CD14-positive monocyte (primary cell): ENCODE measurements around the gene POLE2. TPM values are rescaled to one million over a fixed set of nuclear protein-coding genes. Genes with fewer than 3 reads are reported as not detected.
"Not testable (repeated sequence)": the region's sequence is repeated elsewhere in the genome, so short reads cannot be mapped to it uniquely, and the experiment has no call there.

ENCODE experiments used
- DNase-seq, 3 donors: peaks; one replicate each; pipeline ENCODE4 v3.0.0-alpha.2; 2011 to 2022
- H2AFZ ChIP-seq: 2 replicates; pipeline ENCODE4 v1.6.0; 2012; ENCODE audit warnings: mild to moderate bottlenecking, low read depth, low read length, inconsistent platforms; ENCODE audit not compliant: insufficient read depth, poor library complexity, severe bottlenecking
- H3K27ac ChIP-seq, 2 donors: 1 replicate in 1 of 2; 2 replicates in 1 of 2; pipeline ENCODE4 v1.5.1; 2012 to 2013; ENCODE audit warnings: low read length in 2 of 2, control low read depth in 1 of 2, inconsistent platforms in 1 of 2, low read depth in 1 of 2, mild to moderate bottlenecking in 1 of 2
- H3K27me3 ChIP-seq, 2 donors: one replicate each; pipeline versions ENCODE4 v1.6.0 to v1.6.1; 2011 to 2013; ENCODE audit warnings: low read length in 2 of 2; ENCODE audit not compliant: control insufficient read depth in 2 of 2, insufficient read depth in 2 of 2
- H3K36me3 ChIP-seq, 2 donors: replicated peaks in 1 of 2; 1 replicate in 1 of 2; 2 replicates in 1 of 2; pipeline versions ENCODE4 v1.5.1 to v1.6.1; 2012 to 2013; ENCODE audit warnings: low read length in 2 of 2, control low read depth in 1 of 2, inconsistent platforms in 1 of 2, mild to moderate bottlenecking in 1 of 2; ENCODE audit not compliant: insufficient read depth in 2 of 2, control insufficient read depth in 1 of 2
- H3K4me1 ChIP-seq, 2 donors: 1 replicate in 1 of 2; 2 replicates in 1 of 2; pipeline versions ENCODE4 v1.5.1 to v1.6.1; 2012 to 2013; ENCODE audit warnings: low read length in 2 of 2, control low read depth in 1 of 2, inconsistent platforms in 1 of 2, mild to moderate bottlenecking in 1 of 2, moderate library complexity in 1 of 2; ENCODE audit not compliant: insufficient read depth in 2 of 2, control insufficient read depth in 1 of 2
- H3K4me2 ChIP-seq: replicated peaks from 2 replicates; pipeline ENCODE3; 2012; ENCODE audit warnings: low read length, moderate library complexity, mild to moderate bottlenecking; ENCODE audit not compliant: poor library complexity, severe bottlenecking; ENCODE audit errors: extremely low read depth
- H3K4me3 ChIP-seq, 3 experiments: fragments of 200-600 bp in 1 of 3; sonication (generic) in 1 of 3; replicated peaks in 1 of 3; 1 replicate in 2 of 3; 2 replicates in 1 of 3; pipeline ENCODE4 v1.5.1; 2011 to 2013; ENCODE audit warnings: low read length in 3 of 3, mild to moderate bottlenecking in 3 of 3, control low read depth in 2 of 3, low read depth in 2 of 3, inconsistent platforms in 1 of 3, moderate library complexity in 1 of 3
- H3K79me2 ChIP-seq: 2 replicates; pipeline ENCODE4 v1.6.0; 2012; ENCODE audit warnings: mild to moderate bottlenecking, control low read depth, inconsistent platforms, low read length, moderate library complexity; ENCODE audit not compliant: insufficient read depth
- H3K9ac ChIP-seq: 2 replicates; pipeline ENCODE4 v1.6.0; 2017; ENCODE audit warnings: low read length, mild to moderate bottlenecking; ENCODE audit not compliant: insufficient read depth, poor library complexity, severe bottlenecking
- H3K9me3 ChIP-seq, 2 donors: replicated peaks in 1 of 2; 1 replicate in 1 of 2; 2 replicates in 1 of 2; pipeline versions ENCODE4 v1.5.1 to v1.6.1; 2012 to 2013; ENCODE audit warnings: low read length in 2 of 2, control low read depth in 1 of 2; ENCODE audit not compliant: control insufficient read depth in 1 of 2, insufficient read depth in 1 of 2
- H4K20me1 ChIP-seq: 2 replicates; pipeline ENCODE4 v1.6.0; 2012; ENCODE audit warnings: mild to moderate bottlenecking, low read length, control low read depth, moderate library complexity; ENCODE audit not compliant: insufficient read depth
- H3K27ac Mint-ChIP-seq, 7 donors: one replicate each; pipeline ENCODE4 v1.8.0; 2020; ENCODE audit warnings: mild to moderate bottlenecking in 7 of 7, mixed read lengths in 7 of 7, moderate library complexity in 6 of 7, inconsistent platforms in 2 of 7
- H3K27me3 Mint-ChIP-seq, 3 donors: one replicate each; pipeline ENCODE4 v1.8.0; 2021 to 2022; ENCODE audit warnings: low read depth in 3 of 3, mild to moderate bottlenecking in 3 of 3, mixed read lengths in 3 of 3, moderate library complexity in 3 of 3, inconsistent platforms in 1 of 3
- H3K36me3 Mint-ChIP-seq, 2 donors: one replicate each; pipeline ENCODE4 v1.8.0; 2020; ENCODE audit warnings: mixed read lengths in 2 of 2, inconsistent platforms in 1 of 2, mild to moderate bottlenecking in 1 of 2
- H3K4me1 Mint-ChIP-seq: one replicate; pipeline ENCODE4 v1.8.0; 2020; ENCODE audit warnings: mild to moderate bottlenecking, mixed read lengths
- H3K4me3 Mint-ChIP-seq, 2 donors: one replicate each; pipeline ENCODE4 v1.8.0; 2020; ENCODE audit warnings: mild to moderate bottlenecking in 2 of 2, mixed read lengths in 2 of 2, moderate library complexity in 1 of 2
- H3K9me3 Mint-ChIP-seq, 7 donors: one replicate each; pipeline ENCODE4 v1.8.0; 2020 to 2022; ENCODE audit warnings: mixed read lengths in 7 of 7, mild to moderate bottlenecking in 6 of 7, moderate library complexity in 6 of 7, inconsistent platforms in 2 of 7
- CTCF ChIP-seq: fragments of 200-600 bp; IDR thresholded peaks from one replicate; pipeline ENCODE4 v1.8.0; 2022; ENCODE audit warnings: antibody characterized with exemption, mild to moderate bottlenecking
- whole genome bisulfite sequencing: methylation state at CpG from one replicate; pipeline ENCODE4 v1.1.5; 2013; ENCODE audit warnings: missing lambda C conversion rate; ENCODE audit not compliant: insufficient coverage; 5-methylcytosine and 5-hydroxymethylcytosine counted together
- intact Hi-C, 2 donors: fragments of 100-400 bp; cut with micrococcal nuclease; formaldehyde crosslinking; loops; one replicate each; pipeline versions ENCODE4 v1.15.0 to v1.15.1; 2023
- polyA plus RNA-seq, 3 donors: library from polyadenylated mRNA; depleted of rRNA in 1 of 3; unstranded in 2 of 3; stranded (reverse) in 1 of 3; fragments of 300-500 nt in 2 of 3; fragments of >200 nt in 1 of 3; fragmentation: Illumina TruSeq in 2 of 3; gene quantifications; 1 replicate in 2 of 3; 2 replicates in 1 of 3; pipeline ENCODE4 v1.2.3, GENCODE V29; 2012 to 2021

The POLE2 gene
- polyA plus RNA-seq, 3 donors: 0.18 to 0.57 (median 0.47) TPM

- Histone ChIP-seq H3K27ac (peak overlapping the region in 1 of 2 donors; percentile 13), H2AFZ (peak overlapping the region; percentile 49), H3K79me2 (no peaks in the 10 kb centered on the region), H3K27me3 (no peaks in the 10 kb centered on the region), H3K9me3 (no peaks in the 10 kb centered on the region), H3K4me1 (no peaks in the 10 kb centered on the region), H4K20me1 (no peaks in the 10 kb centered on the region), H3K4me2 (no peak overlapping the region), H3K4me3 (no peak overlapping the region), H3K9ac (no peak overlapping the region), H3K36me3 (peaks cover 4 to 9% of the 10 kb centered on the region in 2 donors)
- Mint-ChIP-seq H3K36me3 (peaks cover 10 to 34% of the 10 kb centered on the region in 2 donors), H3K4me1 (no peaks in the 10 kb centered on the region), H3K4me3 (no peak overlapping the region), H3K9me3 (no peaks in the 10 kb centered on the region), H3K27me3 (no peaks in the 10 kb centered on the region), H3K27ac (no peak overlapping the region)
- DNase-seq: no peak
- intact Hi-C loops: no loop called here
- TF ChIP-seq CTCF: no peak
Measured at GRCh38 chr14:49670475-49670874, 17.5 kb downstream of the POLE2 start.

GRCh38 chr14:49659526-49660455 lies 28.2 kb downstream of the POLE2 start:
- Mint-ChIP-seq H3K4me1 (no peaks in the 10 kb centered on the region), H3K36me3 (peaks cover 5 to 6% of the 10 kb centered on the region in 2 donors), H3K4me3 (no peak overlapping the region), H3K9me3 (peaks cover 0 to 3% (median 0%) of the 10 kb centered on the region in 7 donors), H3K27ac (no peak overlapping the region), H3K27me3 (peaks cover 0 to 2% (median 0%) of the 10 kb centered on the region in 3 donors)
- H3K4me3 ChIP-seq: no peak overlapping the region
- intact Hi-C loops: no loop called here
- no CpG with 5 or more reads among the region's 2 CpGs for WGBS
- H3K27ac ChIP-seq: no peak overlapping the region
- H4K20me1 ChIP-seq: no peaks in the 10 kb centered on the region
- no peaks in the 10 kb centered on the region for H3K79me2 ChIP-seq
- no peak overlapping the region for H3K9ac ChIP-seq
- no peaks in the 10 kb centered on the region for H3K4me1 ChIP-seq
- H3K9me3 ChIP-seq: no peaks in the 10 kb centered on the region
- TF ChIP-seq CTCF: no peak
- H3K4me2 ChIP-seq: no peak overlapping the region
- H3K36me3 ChIP-seq: no peaks in the 10 kb centered on the region
- no peak for DNase-seq
- H2AFZ ChIP-seq: no peak overlapping the region
- no peaks in the 10 kb centered on the region for H3K27me3 ChIP-seq

GRCh38 chr14:49657500-49657899 lies 30.5 kb downstream of the POLE2 start:
- H3K9me3 Mint-ChIP-seq, DNase-seq, H3K27me3 ChIP-seq, H3K9ac ChIP-seq, H4K20me1 ChIP-seq, H3K4me3 Mint-ChIP-seq, H2AFZ ChIP-seq, H3K4me1 Mint-ChIP-seq, H3K27me3 Mint-ChIP-seq, H3K36me3 Mint-ChIP-seq, H3K4me2 ChIP-seq, H3K9me3 ChIP-seq, H3K36me3 ChIP-seq, intact Hi-C loops, H3K4me1 ChIP-seq, H3K79me2 ChIP-seq, H3K27ac ChIP-seq, H3K4me3 ChIP-seq: not testable (repeated sequence)
- WGBS: 93% methylated on average over 2 of the region's 6 CpGs
- H3K27ac Mint-ChIP-seq: peak overlapping the region in 1 of 7 donors; percentile 20
